Upper lobe of left lung (tissue), 6 donors: ENCODE data around the gene HSPA4. TPM values are rescaled to one million over a fixed set of nuclear protein-coding genes. Genes with fewer than 3 reads are reported as not detected.

Source experiments
- ATAC-seq, 2 donors: fragments of 200-7000 bp; cut with Tn5 transposase; one replicate each; pipeline ENCODE4 v1.9.1; 2022; ENCODE audit warnings: mild to moderate bottlenecking in 2 of 2, moderate library complexity in 2 of 2; ENCODE audit not compliant: low FRiP score in 2 of 2
- DNase-seq, 2 donors: peaks; one replicate each; pipeline ENCODE4 v3.0.0-alpha.2; 2019 to 2020
- H3K27ac ChIP-seq, 4 donors: fragments of 200-600 bp; sonication (generic); one replicate each; pipeline ENCODE4 v1.5.1; 2016 to 2019
- H3K27me3 ChIP-seq, 4 donors: fragments of 200-600 bp; sonication (generic); one replicate each; pipeline ENCODE4 v1.5.1; 2017 to 2019
- H3K36me3 ChIP-seq, 4 donors: fragments of 200-600 bp; sonication (generic); one replicate each; pipeline ENCODE4 v1.5.1; 2016 to 2019
- H3K4me1 ChIP-seq, 4 donors: fragments of 200-600 bp; sonication (generic); one replicate each; pipeline ENCODE4 v1.5.1; 2018 to 2019
- H3K4me3 ChIP-seq, 4 donors: fragments of 200-600 bp; sonication (generic); one replicate each; pipeline ENCODE4 v1.5.1; 2017 to 2019; ENCODE audit warnings: mild to moderate bottlenecking in 2 of 4, moderate library complexity in 1 of 4
- H3K9me3 ChIP-seq, 4 donors: fragments of 200-600 bp; sonication (generic); one replicate each; pipeline ENCODE4 v1.5.1; 2018 to 2019
- EP300 ChIP-seq, 4 donors: sonication (generic); formaldehyde crosslinking; IDR thresholded peaks; one replicate each; pipeline ENCODE4 v1.5.1; 2017; ENCODE audit warnings: antibody characterized with exemption in 4 of 4, control low read depth in 2 of 4
- POLR2A ChIP-seq, 4 donors: fragments of 450-650 bp; IDR thresholded peaks; one replicate each; pipeline ENCODE4 v1.5.1; 2016 to 2017; ENCODE audit warnings: antibody characterized with exemption in 4 of 4, mild to moderate bottlenecking in 2 of 4
- POLR2AphosphoS5 ChIP-seq, 2 donors: sonication (generic); formaldehyde crosslinking; IDR thresholded peaks; one replicate each; pipeline ENCODE4 v1.5.1; 2017; ENCODE audit warnings: antibody characterized with exemption in 2 of 2
- WGBS, 2 donors: methylation state at CpG; one replicate each; pipeline ENCODE4 v1.1.5; 2017 to 2018; 5-methylcytosine and 5-hydroxymethylcytosine counted together
- total RNA-seq, 6 donors: library from RNA; depleted of rRNA in 4 of 6; stranded (reverse); fragments of >200 nt in 4 of 6; gene quantifications; one replicate each; pipeline versions ENCODE4 v1.1.0 to v1.2.1, GENCODE V29; 2016 to 2021
- TF ChIP-seq, protein P1 (sequence below), 6 experiments: fragments of 450-650 bp in 4 of 6; fragments of 200-600 bp in 2 of 6; sonication (generic) in 2 of 6; IDR thresholded peaks; one replicate each; pipeline ENCODE4 v1.5.1; 2016 to 2019; ENCODE audit warnings: antibody characterized with exemption in 6 of 6
- donor health status: DM: no; HTN: no; CAD: no; lungs with moderate emphysema.
- donor health status: DM: no; HTN: yes; CAD: no; lungs with severe emphysema.

HSPA4 gene
- total RNA-seq, 6 donors from 2014 or later = 27.2 to 59.1 (median 56.7) TPM

DNA sequence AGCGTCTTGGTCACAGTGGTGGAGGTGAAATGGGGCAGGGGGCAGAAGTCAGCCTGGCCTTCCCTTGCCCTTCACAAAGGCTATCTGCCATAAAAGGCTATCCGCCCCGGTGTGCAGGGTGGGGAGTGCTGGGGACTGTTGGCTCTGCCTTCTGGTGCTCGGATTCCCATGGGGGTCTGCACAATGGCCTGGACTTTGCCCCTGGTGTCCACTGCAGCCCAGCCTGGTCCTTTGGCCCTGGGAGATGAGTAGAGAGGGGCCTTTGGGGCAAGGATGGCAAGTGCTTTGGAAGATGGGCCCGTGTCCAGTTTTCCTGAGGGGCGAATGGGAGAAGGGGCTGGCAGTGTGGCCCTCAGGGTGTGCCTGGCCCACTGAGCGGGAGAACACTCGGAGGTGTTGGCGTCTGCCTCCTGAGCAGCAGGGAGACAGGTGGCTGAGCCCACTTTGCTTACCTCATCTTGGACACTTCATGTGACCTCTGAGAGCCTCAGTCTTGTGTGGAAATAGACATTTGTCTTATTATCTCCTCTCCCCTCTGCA lies 69.9 kb downstream of the HSPA4 start:
- no peaks in the 10 kb centered on the region for H3K36me3 ChIP-seq
- no peak overlapping the region for H3K4me3 ChIP-seq
- no peaks in the 10 kb centered on the region for H3K9me3 ChIP-seq
- TF ChIP-seq POLR2A (IDR thresholded peaks at IDR 0.05) = no peak
- TF ChIP-seq EP300 (IDR thresholded peaks at IDR 0.05) = no peak
- TF ChIP-seq POLR2AphosphoS5 (IDR thresholded peaks at IDR 0.05) = no peak
- TF ChIP-seq, protein P1, sequence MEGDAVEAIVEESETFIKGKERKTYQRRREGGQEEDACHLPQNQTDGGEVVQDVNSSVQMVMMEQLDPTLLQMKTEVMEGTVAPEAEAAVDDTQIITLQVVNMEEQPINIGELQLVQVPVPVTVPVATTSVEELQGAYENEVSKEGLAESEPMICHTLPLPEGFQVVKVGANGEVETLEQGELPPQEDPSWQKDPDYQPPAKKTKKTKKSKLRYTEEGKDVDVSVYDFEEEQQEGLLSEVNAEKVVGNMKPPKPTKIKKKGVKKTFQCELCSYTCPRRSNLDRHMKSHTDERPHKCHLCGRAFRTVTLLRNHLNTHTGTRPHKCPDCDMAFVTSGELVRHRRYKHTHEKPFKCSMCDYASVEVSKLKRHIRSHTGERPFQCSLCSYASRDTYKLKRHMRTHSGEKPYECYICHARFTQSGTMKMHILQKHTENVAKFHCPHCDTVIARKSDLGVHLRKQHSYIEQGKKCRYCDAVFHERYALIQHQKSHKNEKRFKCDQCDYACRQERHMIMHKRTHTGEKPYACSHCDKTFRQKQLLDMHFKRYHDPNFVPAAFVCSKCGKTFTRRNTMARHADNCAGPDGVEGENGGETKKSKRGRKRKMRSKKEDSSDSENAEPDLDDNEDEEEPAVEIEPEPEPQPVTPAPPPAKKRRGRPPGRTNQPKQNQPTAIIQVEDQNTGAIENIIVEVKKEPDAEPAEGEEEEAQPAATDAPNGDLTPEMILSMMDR (IDR thresholded peaks at IDR 0.05) = no peak
- H3K27ac ChIP-seq = no peak overlapping the region
- no peaks in the 10 kb centered on the region for H3K4me1 ChIP-seq
- WGBS, 2 donors = 89 to 94% methylated on average over 9 of the region's 9 CpGs
- DNase-seq (no peak), ATAC-seq (peak in 1 of 2 donors; percentile 13)
- H3K27me3 ChIP-seq = no peaks in the 10 kb centered on the region

DNA sequence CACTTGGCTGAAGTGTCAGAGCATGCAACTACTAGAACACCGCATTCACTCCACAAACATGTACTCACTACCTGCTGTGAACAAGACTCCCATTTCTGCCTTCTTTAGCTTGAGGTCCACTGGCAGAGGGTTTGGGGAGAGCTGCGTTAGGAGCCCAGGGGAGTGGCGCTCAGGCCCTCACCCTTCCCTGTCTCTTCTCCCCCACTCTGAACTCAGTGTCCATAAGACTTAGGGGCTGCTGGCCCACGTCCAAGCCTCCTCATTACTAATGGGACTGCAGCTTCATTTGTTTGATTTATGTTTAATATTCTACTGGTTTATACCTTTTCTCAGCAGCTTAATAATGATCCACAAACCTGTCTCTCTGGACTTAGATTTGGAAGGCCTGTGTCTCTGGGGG lies 70.9 kb downstream of the HSPA4 start:
- no peak for ATAC-seq
- DNase-seq = no peak
- Histone ChIP-seq H3K36me3 (no peaks in the 10 kb centered on the region), H3K4me1 (no peaks in the 10 kb centered on the region), H3K27ac (no peak overlapping the region), H3K27me3 (no peaks in the 10 kb centered on the region), H3K4me3 (no peak overlapping the region), H3K9me3 (no peaks in the 10 kb centered on the region)
- TF ChIP-seq POLR2A (IDR thresholded peaks at IDR 0.05) (no peak), EP300 (IDR thresholded peaks at IDR 0.05) (no peak), POLR2AphosphoS5 (IDR thresholded peaks at IDR 0.05) (no peak)
- TF ChIP-seq, protein P1 (IDR thresholded peaks at IDR 0.05) = no peak
- whole genome bisulfite sequencing, 2 donors = 74 to 75% methylated on average over 4 of the region's 4 CpGs

DNA sequence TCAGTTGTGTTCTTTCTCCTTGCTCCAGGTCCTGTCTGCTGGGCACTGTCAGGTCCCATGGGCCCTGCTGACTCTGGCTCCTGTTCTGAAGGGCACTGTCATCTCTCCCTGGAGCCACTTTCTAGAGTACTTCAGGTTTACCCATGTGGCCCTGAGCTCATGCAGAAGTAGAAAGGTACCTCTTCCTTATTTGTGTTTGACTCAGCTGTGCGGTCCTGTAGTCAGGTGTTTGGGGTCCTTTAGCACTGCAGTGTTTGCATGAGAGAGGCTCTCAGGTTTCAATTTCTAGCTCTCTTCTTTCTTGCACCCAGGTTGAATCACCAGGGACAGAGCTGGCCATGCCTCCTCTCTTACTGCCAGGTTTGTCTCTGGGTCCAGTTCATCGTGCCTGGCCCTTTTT lies 71.5 kb downstream of the HSPA4 start:
- Histone ChIP-seq H3K27me3 (no peaks in the 10 kb centered on the region), H3K36me3 (no peaks in the 10 kb centered on the region), H3K4me1 (no peaks in the 10 kb centered on the region), H3K9me3 (no peaks in the 10 kb centered on the region), H3K4me3 (no peak overlapping the region), H3K27ac (no peak overlapping the region)
- no peak for DNase-seq
- no peak for TF ChIP-seq EP300 (IDR thresholded peaks at IDR 0.05)
- WGBS, 2 donors = 74 to 91% methylated on average over 2 of the region's 2 CpGs
- ATAC-seq = no peak

DNA sequence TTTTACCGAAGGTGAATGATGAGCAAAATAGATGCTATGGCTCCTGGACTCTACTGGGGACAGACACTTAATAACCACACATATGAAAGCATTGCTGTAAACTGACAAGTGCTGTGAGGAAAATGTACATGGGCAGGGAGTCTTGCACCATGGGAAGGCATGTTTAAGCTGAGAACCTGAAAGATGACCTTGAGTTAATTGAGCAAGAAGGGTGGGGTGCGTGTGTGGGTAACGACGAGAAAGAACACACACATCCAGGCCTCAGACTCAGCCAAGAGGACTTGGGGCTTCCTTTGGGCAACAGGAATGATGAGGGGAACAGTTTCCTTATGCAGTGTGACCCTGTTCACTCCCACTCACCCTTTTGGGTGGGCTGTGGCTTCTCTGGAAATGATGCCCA lies 73.1 kb downstream of the HSPA4 start:
- no peaks in the 10 kb centered on the region for H3K27me3 ChIP-seq
- H3K9me3 ChIP-seq = no peaks in the 10 kb centered on the region
- 61 to 73% methylated on average over 4 of the region's 4 CpGs for WGBS, 2 donors
- DNase-seq (no peak), ATAC-seq (no peak)
- TF ChIP-seq EP300 (IDR thresholded peaks at IDR 0.05) (no peak), POLR2AphosphoS5 (IDR thresholded peaks at IDR 0.05) (no peak), POLR2A (IDR thresholded peaks at IDR 0.05) (no peak)
- TF ChIP-seq, protein P1 (IDR thresholded peaks at IDR 0.05) = no peak
- H3K27ac ChIP-seq = no peak overlapping the region
- H3K4me1 ChIP-seq = peaks cover 0 to 2% (median 0%) of the 10 kb centered on the region in 4 donors
- H3K36me3 ChIP-seq = no peaks in the 10 kb centered on the region
- H3K4me3 ChIP-seq = no peak overlapping the region

DNA sequence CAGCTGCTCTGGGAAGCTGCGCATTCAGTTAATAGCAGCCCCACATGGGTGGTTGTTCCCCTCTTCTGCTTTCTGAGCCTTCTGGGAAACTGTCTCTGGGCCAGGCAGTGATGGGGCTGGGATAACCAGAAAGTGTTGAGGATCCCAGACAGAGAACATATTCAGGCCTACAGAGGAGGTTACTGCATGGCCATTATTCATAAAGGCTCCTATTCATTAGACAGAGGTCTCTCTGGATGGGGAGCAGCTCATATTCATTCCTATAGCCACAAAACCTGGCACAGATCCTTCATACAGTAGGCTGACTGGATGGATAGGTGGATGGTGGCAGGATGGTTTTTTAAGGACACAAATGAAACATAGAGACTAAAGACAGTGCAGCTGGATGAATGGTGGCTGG lies 76.3 kb downstream of the HSPA4 start:
- ATAC-seq (no peak), DNase-seq (no peak)
- H3K4me3 ChIP-seq = no peak overlapping the region
- peaks cover 0 to 6% (median 0%) of the 10 kb centered on the region in 4 donors for H3K4me1 ChIP-seq
- WGBS, 2 donors = 90 to 100% methylated on average over 1 of the region's 1 CpG
- TF ChIP-seq EP300 (IDR thresholded peaks at IDR 0.05) = no peak
- TF ChIP-seq POLR2AphosphoS5 (IDR thresholded peaks at IDR 0.05) = no peak
- TF ChIP-seq, protein P1 (IDR thresholded peaks at IDR 0.05) = no peak
- TF ChIP-seq POLR2A (IDR thresholded peaks at IDR 0.05) = no peak
- H3K36me3 ChIP-seq = no peaks in the 10 kb centered on the region
- H3K9me3 ChIP-seq = no peaks in the 10 kb centered on the region
- no peaks in the 10 kb centered on the region for H3K27me3 ChIP-seq
- no peak overlapping the region for H3K27ac ChIP-seq
